Choroid plexus epithelial cell (primary cell): ENCODE data around the gene THRAP3.

Experiments used
- DNase-seq: peaks from one replicate; pipeline ENCODE4 v3.0.0-alpha.2; 2010; ENCODE audit warnings: low read depth
- H3K4me3 ChIP-seq: 2 replicates; pipeline ENCODE4 v1.5.1; 2011; ENCODE audit warnings: low read depth, mild to moderate bottlenecking, control low read depth, low read length, moderate library complexity
- TF ChIP-seq, protein P1 (sequence below): conservative IDR thresholded peaks from 2 replicates; pipeline ENCODE4 v1.5.1; 2011; ENCODE audit warnings: low read depth, mild to moderate bottlenecking, control low read depth, inconsistent platforms, low read length, moderate library complexity

The THRAP3 gene

DNA sequence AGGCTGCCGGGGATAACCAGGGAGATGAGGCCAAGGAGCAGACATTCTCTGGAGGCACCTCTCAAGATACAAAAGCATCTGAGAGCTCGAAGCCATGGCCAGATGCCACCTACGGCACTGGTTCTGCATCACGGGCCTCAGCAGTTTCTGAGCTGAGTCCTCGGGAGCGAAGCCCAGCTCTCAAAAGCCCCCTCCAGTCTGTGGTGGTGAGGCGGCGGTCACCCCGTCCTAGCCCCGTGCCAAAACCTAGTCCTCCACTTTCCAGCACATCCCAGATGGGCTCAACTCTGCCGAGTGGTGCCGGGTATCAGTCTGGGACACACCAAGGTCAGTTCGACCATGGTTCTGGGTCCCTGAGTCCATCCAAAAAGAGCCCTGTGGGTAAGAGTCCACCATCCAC lies 62.6 kb downstream of the THRAP3 start:
- DNase-seq: no peak
- TF ChIP-seq, protein P1, sequence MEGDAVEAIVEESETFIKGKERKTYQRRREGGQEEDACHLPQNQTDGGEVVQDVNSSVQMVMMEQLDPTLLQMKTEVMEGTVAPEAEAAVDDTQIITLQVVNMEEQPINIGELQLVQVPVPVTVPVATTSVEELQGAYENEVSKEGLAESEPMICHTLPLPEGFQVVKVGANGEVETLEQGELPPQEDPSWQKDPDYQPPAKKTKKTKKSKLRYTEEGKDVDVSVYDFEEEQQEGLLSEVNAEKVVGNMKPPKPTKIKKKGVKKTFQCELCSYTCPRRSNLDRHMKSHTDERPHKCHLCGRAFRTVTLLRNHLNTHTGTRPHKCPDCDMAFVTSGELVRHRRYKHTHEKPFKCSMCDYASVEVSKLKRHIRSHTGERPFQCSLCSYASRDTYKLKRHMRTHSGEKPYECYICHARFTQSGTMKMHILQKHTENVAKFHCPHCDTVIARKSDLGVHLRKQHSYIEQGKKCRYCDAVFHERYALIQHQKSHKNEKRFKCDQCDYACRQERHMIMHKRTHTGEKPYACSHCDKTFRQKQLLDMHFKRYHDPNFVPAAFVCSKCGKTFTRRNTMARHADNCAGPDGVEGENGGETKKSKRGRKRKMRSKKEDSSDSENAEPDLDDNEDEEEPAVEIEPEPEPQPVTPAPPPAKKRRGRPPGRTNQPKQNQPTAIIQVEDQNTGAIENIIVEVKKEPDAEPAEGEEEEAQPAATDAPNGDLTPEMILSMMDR: no peak
- H3K4me3 ChIP-seq: no peak overlapping the region

DNA sequence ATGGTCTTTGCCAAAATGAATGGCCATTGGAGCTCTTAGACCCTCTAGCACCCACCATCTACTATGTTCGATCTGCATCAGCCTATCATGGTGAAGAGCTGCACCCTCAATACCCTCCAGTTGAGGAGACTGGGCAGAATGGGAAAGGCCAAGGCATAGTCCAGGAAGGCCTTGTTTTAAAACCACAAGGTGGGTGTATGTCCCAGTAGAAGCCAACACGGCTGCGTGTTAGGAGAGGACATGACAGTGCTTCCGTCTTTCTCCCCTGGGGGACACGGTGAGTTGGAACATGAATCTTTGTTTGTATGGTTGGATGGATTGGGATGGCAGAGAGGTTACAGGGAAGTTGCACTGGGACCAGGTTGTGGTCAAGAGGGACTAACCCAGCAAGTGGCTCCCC lies 63.4 kb downstream of the THRAP3 start:
- no peak for DNase-seq
- H3K4me3 ChIP-seq: no peak overlapping the region
- TF ChIP-seq, protein P1: no peak

DNA sequence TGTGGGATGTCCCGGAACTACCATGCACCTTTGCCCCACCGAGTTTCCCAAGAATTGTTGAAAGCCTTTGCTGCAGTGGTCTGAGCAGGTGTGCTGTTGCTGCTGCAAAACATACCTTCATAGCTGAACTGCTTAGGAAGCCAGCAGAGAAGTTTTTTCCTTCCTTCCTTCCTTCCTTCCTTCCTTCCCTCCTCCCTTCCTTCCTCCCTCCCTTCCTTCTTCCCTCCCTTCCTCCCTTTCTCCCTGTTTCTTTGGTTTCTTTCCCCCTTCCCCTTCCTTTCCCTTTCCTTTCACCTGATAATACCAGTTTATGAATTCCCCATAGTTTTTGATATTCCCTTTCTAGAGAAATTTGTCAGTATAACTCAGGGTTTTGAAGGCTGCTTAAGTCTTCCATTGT lies 71.1 kb downstream of the THRAP3 start:
- TF ChIP-seq, protein P1: no peak
- DNase-seq: no peak
- no peak overlapping the region for H3K4me3 ChIP-seq

DNA sequence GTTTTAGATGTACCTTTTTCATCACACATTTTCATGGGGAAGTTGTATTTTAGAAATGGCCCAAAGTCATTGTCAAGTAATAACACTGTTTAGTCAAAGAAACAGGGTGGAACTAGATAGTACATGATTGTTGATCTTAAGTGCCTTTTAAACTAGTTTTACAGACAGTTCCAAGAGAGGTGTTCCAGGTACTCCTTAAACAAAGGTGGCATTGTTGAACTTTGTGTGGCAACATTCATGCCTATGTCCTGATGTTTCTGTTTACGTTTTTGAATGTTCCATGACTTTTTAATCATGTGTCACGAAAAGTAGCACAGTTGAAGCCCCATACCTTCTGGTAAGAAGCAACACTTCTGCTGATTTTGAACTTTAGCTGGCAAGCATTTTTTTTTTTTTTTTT lies 72.8 kb downstream of the THRAP3 start:
- TF ChIP-seq, protein P1: no peak
- no peak for DNase-seq
- H3K4me3 ChIP-seq: no peak overlapping the region

DNA sequence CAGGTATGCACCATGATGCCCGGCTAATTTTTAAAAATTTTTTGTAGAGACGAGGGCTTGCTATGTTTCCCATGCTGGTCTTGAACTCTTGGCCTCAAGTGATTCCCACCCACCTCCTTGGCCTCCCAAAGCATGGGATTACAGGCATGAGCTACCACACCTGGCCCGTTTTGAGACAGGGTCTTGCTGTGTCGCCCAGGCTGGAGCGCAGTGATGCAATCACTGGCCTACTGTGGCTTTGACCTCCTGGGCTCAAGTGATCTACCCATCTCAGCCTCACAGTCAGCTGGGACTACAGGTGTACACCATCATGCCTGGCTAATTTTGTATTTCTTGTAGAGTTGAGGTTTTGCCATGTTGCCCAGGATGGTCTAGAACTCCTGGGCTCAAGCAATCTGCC lies 74.4 kb downstream of the THRAP3 start:
- DNase-seq: no peak
- no peak overlapping the region for H3K4me3 ChIP-seq
- TF ChIP-seq, protein P1: no peak

DNA sequence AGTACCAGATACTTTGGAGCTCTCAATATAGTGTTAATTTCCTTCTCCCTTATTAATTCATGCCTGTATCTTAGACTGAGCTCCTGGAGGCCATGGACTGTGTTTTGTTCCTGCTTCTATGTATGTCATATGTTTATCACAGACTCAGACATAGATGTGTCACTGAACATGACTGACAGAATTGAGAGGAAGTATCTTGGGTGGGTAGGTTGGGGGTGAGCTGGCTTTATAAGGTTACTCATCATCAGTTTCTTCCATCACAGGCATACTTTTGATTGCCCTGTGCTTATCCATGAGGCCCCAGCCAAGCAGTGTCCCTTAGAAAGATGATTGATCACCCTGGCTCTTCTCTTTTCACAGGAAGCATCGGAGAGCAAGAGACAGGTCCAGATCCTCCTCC lies 76.3 kb downstream of the THRAP3 start:
- TF ChIP-seq, protein P1: no peak
- no peak for DNase-seq
- H3K4me3 ChIP-seq: no peak overlapping the region

DNA sequence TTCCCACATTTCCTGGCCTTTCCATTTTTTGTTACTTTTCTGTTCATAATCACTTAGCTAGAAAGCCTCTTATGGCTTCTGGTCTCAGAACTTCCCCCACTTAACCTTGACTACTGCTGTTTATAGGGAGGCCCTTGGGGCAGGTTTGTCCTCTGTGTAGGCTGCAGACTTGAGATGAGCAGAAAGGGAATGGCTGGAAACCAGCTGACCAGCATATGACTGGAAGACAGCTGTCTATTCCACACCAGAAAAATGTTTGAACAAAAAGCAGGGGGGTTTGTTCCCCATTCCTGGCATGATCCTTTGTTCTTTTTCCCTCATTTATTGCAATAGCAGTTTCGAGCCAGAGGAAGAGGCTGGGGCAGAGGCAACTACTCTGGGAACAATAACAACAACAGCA lies 77.0 kb downstream of the THRAP3 start:
- TF ChIP-seq, protein P1: no peak
- no peak overlapping the region for H3K4me3 ChIP-seq
- DNase-seq: no peak
